ENCODE results near the gene BARX1. TPM values are rescaled to one million over a fixed set of nuclear protein-coding genes. Genes with fewer than 3 reads are reported as not detected.

BARX1 gene
- total and polyA plus RNA-seq, 7 experiments from 2014 or later = 0.19 to 0.56 TPM; not detected in 5

DNA sequence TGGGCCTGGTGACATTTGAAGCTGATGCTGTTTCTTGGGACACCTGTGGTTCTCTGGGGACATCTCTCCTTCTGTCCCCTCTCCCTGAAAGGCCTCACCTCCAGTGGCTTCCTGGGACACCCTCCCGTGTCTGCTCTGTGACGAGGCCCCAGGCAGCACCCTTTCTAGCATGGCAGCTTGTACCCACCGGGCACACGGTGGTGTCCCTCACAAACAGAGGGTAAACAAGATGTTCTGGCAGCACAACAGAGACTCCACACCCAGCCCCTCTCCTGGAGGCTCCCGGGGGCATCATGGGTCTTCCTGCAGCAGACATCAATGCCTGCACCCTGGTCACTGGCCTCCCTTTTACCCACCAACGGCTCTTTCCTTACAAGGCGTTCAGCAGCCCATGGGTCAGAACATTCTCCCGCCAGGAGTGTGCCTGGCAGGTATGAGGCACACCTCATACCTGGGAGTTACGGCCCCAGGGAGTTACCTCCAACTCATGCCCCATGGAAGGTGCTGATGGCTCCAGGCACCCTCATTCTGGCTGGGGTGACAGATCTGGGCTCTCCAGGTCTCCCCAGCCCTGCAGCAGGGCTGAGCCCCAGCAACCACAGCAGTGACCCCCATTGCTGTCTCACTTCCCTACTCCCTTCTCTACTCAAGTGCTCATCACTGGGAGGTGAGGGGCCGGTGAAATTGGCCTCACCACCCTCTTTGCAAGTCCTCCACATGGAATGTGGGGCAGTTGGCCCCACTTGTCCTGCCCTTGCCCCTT is 51.1 kb downstream of the BARX1 start:
- CTCF ChIA-PET = no interaction called here
- Histone ChIP-seq H3K4me1 (ENCODE audit: control insufficient read depth in 2 of 2, insufficient read depth in 2 of 2, low read length in 2 of 2) (peaks cover 0 to 3% of the 10 kb centered on the region in 2 donors), H3K27ac (ENCODE audit: low read depth, low read length) (no peak overlapping the region), H3K36me3 (ENCODE audit: control insufficient read depth in 2 of 3, insufficient read depth in 3 of 3, low read length in 3 of 3) (no peaks in the 10 kb centered on the region), H3K9me3 (ENCODE audit: control insufficient read depth in 2 of 3, low read length in 3 of 3) (no peaks in the 10 kb centered on the region), H3K27me3 (ENCODE audit: control insufficient read depth in 2 of 2, insufficient read depth in 2 of 2, low read length in 2 of 2) (no peaks in the 10 kb centered on the region), H3K4me3 (ENCODE audit: low read length) (no peak overlapping the region)
- H3K9me3 Mint-ChIP-seq = peaks cover 0 to 9% (median 0%) of the 10 kb centered on the region in 11 donors
- ATAC-seq = no peak
- H3K27ac Mint-ChIP-seq = peak overlapping the region in 1 of 9 donors; percentile 15
- peaks cover 1 to 20% (median 14%) of the 10 kb centered on the region in 7 donors for H3K4me1 Mint-ChIP-seq
- POLR2A ChIA-PET = no interaction called here
- no peak overlapping the region for H3K4me3 Mint-ChIP-seq
- peaks cover 0 to 9% (median 0%) of the 10 kb centered on the region in 5 donors for H3K36me3 Mint-ChIP-seq
- DNase-seq = no peak
- peaks cover 0 to 14% (median 0%) of the 10 kb centered on the region in 5 donors for H3K27me3 Mint-ChIP-seq
- intact Hi-C loops (cut with micrococcal nuclease) = no loop called here

GRCh38 chr9:93902780-93903655 is 52.1 kb downstream of the BARX1 start:
- peaks cover 0 to 9% (median 1%) of the 10 kb centered on the region in 5 donors for H3K36me3 Mint-ChIP-seq
- intact Hi-C loops (cut with micrococcal nuclease) = no loop called here
- DNase-seq (no peak), ATAC-seq (no peak)
- ChIA-PET POLR2A (no interaction called here), CTCF (no interaction called here)
- Histone ChIP-seq H3K27me3 (ENCODE audit: control insufficient read depth in 2 of 2, insufficient read depth in 2 of 2, low read length in 2 of 2) (no peaks in the 10 kb centered on the region), H3K4me1 (ENCODE audit: control insufficient read depth in 2 of 2, insufficient read depth in 2 of 2, low read length in 2 of 2) (peaks cover 0 to 14% of the 10 kb centered on the region in 2 donors), H3K27ac (ENCODE audit: low read depth, low read length) (no peak overlapping the region), H3K4me3 (ENCODE audit: low read length) (no peak overlapping the region), H3K36me3 (ENCODE audit: control insufficient read depth in 2 of 3, insufficient read depth in 3 of 3, low read length in 3 of 3) (no peaks in the 10 kb centered on the region), H3K9me3 (ENCODE audit: control insufficient read depth in 2 of 3, low read length in 3 of 3) (no peaks in the 10 kb centered on the region)
- H3K9me3 Mint-ChIP-seq = peaks cover 0 to 9% (median 0%) of the 10 kb centered on the region in 11 donors
- no peak overlapping the region for H3K4me3 Mint-ChIP-seq
- peaks cover 6 to 23% (median 16%) of the 10 kb centered on the region in 7 donors for H3K4me1 Mint-ChIP-seq
- peaks cover 0 to 8% (median 0%) of the 10 kb centered on the region in 5 donors for H3K27me3 Mint-ChIP-seq
- peak overlapping the region in 1 of 9 donors; percentile 28 for H3K27ac Mint-ChIP-seq

GRCh38 chr9:93902051-93902779 is 52.9 kb downstream of the BARX1 start:
- intact Hi-C loops (cut with micrococcal nuclease) = no loop called here
- Histone ChIP-seq H3K36me3 (ENCODE audit: control insufficient read depth in 2 of 3, insufficient read depth in 3 of 3, low read length in 3 of 3) (no peaks in the 10 kb centered on the region), H3K9me3 (ENCODE audit: control insufficient read depth in 2 of 3, low read length in 3 of 3) (no peaks in the 10 kb centered on the region), H3K4me1 (ENCODE audit: control insufficient read depth in 2 of 2, insufficient read depth in 2 of 2, low read length in 2 of 2) (peaks cover 0 to 22% of the 10 kb centered on the region in 2 donors), H3K4me3 (ENCODE audit: low read length) (no peak overlapping the region), H3K27me3 (ENCODE audit: control insufficient read depth in 2 of 2, insufficient read depth in 2 of 2, low read length in 2 of 2) (no peaks in the 10 kb centered on the region), H3K27ac (ENCODE audit: low read depth, low read length) (no peak overlapping the region)
- Mint-ChIP-seq H3K27me3 (peaks cover 0 to 4% (median 0%) of the 10 kb centered on the region in 5 donors), H3K4me1 (peaks cover 12 to 31% (median 24%) of the 10 kb centered on the region in 7 donors), H3K36me3 (peaks cover 0 to 9% (median 1%) of the 10 kb centered on the region in 5 donors), H3K27ac (peak overlapping the region in 1 of 9 donors; percentile 23), H3K9me3 (peaks cover 0 to 9% (median 0%) of the 10 kb centered on the region in 11 donors), H3K4me3 (no peak overlapping the region)
- no peak for ATAC-seq
- DNase-seq = no peak
- CTCF ChIA-PET = no interaction called here
- POLR2A ChIA-PET = no interaction called here

Other genes starting within 250 kb of the BARX1 start
- 1 to 10 TPM; 4.1 to 8.5 (median 4.7) TPM for gene PTPDC1, start 129.1 kb upstream of the BARX1 start, total RNA-seq
- 1 to 10 TPM; 2.5 to 3.5 TPM for gene PTPDC1, start 129.1 kb upstream of the BARX1 start, polyA plus RNA-seq

Data from naive thymus-derived CD4-positive, alpha-beta T cell (primary cell).